Caco-2 (cell line): ENCODE results near the gene IFI30. TPM values are rescaled to one million over a fixed set of nuclear protein-coding genes. Genes with fewer than 3 reads are reported as not detected.
"Not testable (repeated sequence)": the region's sequence is repeated elsewhere in the genome, so short reads cannot be mapped to it uniquely, and the experiment has no call there.

ENCODE experiments used
- BruUV-seq: library from RNA; stranded (reverse); fragments of 400-500 nt; replicated peaks from 2 replicates; lab custom pipeline; 2021; lab: Mats Ljungman, UMichigan
- CTCF ChIA-PET: fragments of 300-600 bp; sonication (Branson Sonifier 250); formaldehyde crosslinking; loops from one replicate; lab custom pipeline; 2022; ENCODE audit warnings: antibody characterized with exemption; lab: Charles Lee
- POLR2A ChIA-PET: fragments of 300-600 bp; sonication (Branson Sonifier 250); formaldehyde crosslinking; loops from one replicate; lab custom pipeline; 2022; ENCODE audit warnings: antibody characterized with exemption; lab: Charles Lee
- DNase-seq, 2 experiments: peaks; one replicate each; pipeline versions ENCODE4 v3.0.0 to v3.0.0-alpha.2; 2020 to 2022
- H3K27me3 ChIP-seq: replicated peaks from 2 replicates; pipeline ENCODE4 v1.6.0; 2011; ENCODE audit warnings: low read length; ENCODE audit not compliant: control insufficient read depth, insufficient read depth
- H3K36me3 ChIP-seq: 2 replicates; pipeline ENCODE4 v1.5.1; 2011; ENCODE audit warnings: low read length; ENCODE audit not compliant: control insufficient read depth, insufficient read depth
- H3K4me1 ChIP-seq: fragments of 250-450 bp; sonication (Bioruptor Pico); 2 replicates; pipeline ENCODE4 v1.5.1; 2020; ENCODE audit warnings: mild to moderate bottlenecking
- H3K4me3 ChIP-seq: 2 replicates; pipeline ENCODE4 v1.5.1; 2011; ENCODE audit warnings: low read depth, mild to moderate bottlenecking, control low read depth, low read length
- H3K9me3 ChIP-seq: fragments of 250-450 bp; sonication (Bioruptor Pico); 2 replicates; pipeline ENCODE4 v1.5.1; 2020; ENCODE audit warnings: mild to moderate bottlenecking, moderate library complexity
- H3K27ac Mint-ChIP-seq: one replicate; pipeline ENCODE4 v1.8.0; 2022; ENCODE audit warnings: mixed read lengths; ENCODE audit not compliant: unreplicated experiment
- H3K27me3 Mint-ChIP-seq: one replicate; pipeline ENCODE4 v1.8.0; 2022; ENCODE audit warnings: mixed read lengths; ENCODE audit not compliant: insufficient read depth, unreplicated experiment
- H3K36me3 Mint-ChIP-seq: one replicate; pipeline ENCODE4 v1.8.0; 2022; ENCODE audit warnings: mild to moderate bottlenecking, mixed read lengths; ENCODE audit not compliant: insufficient read depth, unreplicated experiment
- H3K4me1 Mint-ChIP-seq: one replicate; pipeline ENCODE4 v1.8.0; 2022; ENCODE audit warnings: low read depth, mixed read lengths; ENCODE audit not compliant: unreplicated experiment
- H3K4me3 Mint-ChIP-seq: one replicate; pipeline ENCODE4 v1.8.0; 2022; ENCODE audit warnings: mild to moderate bottlenecking, moderate library complexity, mixed read lengths; ENCODE audit not compliant: unreplicated experiment
- H3K9me3 Mint-ChIP-seq: one replicate; pipeline ENCODE4 v1.8.0; 2022; ENCODE audit warnings: mixed read lengths; ENCODE audit not compliant: unreplicated experiment
- CTCF ChIP-seq, 2 experiments: fragments of 200-600 bp in 1 of 2; IDR thresholded peaks; 1 replicate in 1 of 2; 2 replicates in 1 of 2; pipeline versions ENCODE4 v1.5.1 to v1.8.0; 2011 to 2022; ENCODE audit warnings: antibody characterized with exemption in 1 of 2, control low read depth in 1 of 2, inconsistent platforms in 1 of 2, low read depth in 1 of 2, low read length in 1 of 2, mild to moderate bottlenecking in 1 of 2, moderate library complexity in 1 of 2; ENCODE audit not compliant: insufficient read depth in 1 of 2, severe bottlenecking in 1 of 2, unreplicated experiment in 1 of 2
- intact Hi-C: fragments of 100-400 bp; cut with micrococcal nuclease; formaldehyde crosslinking; loops from one replicate; pipeline ENCODE4 v1.10.0; 2022; ENCODE audit not compliant: unreplicated experiment
- total RNA-seq: library from RNA; stranded (reverse); gene quantifications from 2 replicates; pipeline ENCODE4 v1.2.3, GENCODE V29; 2022

The IFI30 gene
- total RNA-seq, 1 experiment from 2014 or later, result 39.6 TPM

GRCh38 chr19:18206018-18206417 is 32.4 kb downstream of the IFI30 start:
- Mint-ChIP-seq H3K27me3 (no peaks in the 10 kb centered on the region), H3K9me3 (no peaks in the 10 kb centered on the region), H3K36me3 (peaks cover 10% of the 10 kb centered on the region), H3K4me1 (no peaks in the 10 kb centered on the region), H3K4me3 (no peak overlapping the region), H3K27ac (no peak overlapping the region)
- ChIA-PET POLR2A (interaction anchor here (1.0 kb wide), 1 partner anchor 122 kb away, joined by 3 read pairs; no protein-coding TSS in a partner anchor), CTCF (interaction anchor here (1.2 to 1.8 kb wide), 2 partner anchors 18 to 46 kb away, joined by 4 to 5 read pairs; no protein-coding TSS in a partner anchor)
- no TSS peak for BruUV-seq
- Histone ChIP-seq H3K4me1 (peaks cover 5% of the 10 kb centered on the region; the same call in 1 of the 2 replicates), H3K9me3 (no peaks in the 10 kb centered on the region), H3K4me3 (no peak overlapping the region; the same call in 1 of the 2 replicates), H3K36me3 (no peaks in the 10 kb centered on the region), H3K27me3 (no peaks in the 10 kb centered on the region; the same call in 1 of the 2 replicates)
- intact Hi-C loops, result no loop called here
- no peak for TF ChIP-seq CTCF (IDR thresholded peaks at IDR 0.05; ENCODE audit: insufficient read depth in 1 of 2, low read depth in 1 of 2, low read length in 1 of 2, severe bottlenecking in 1 of 2, unreplicated experiment in 1 of 2)
- DNase-seq, result no peak

- no peak overlapping the region for H3K4me3 ChIP-seq
- peaks cover 10% of the 10 kb centered on the region for H3K36me3 Mint-ChIP-seq
- no peak overlapping the region for H3K27ac Mint-ChIP-seq
Observed at GRCh38 chr19:18208098-18208951, 34.7 kb downstream of the IFI30 start.

GRCh38 chr19:18209912-18210311 is 36.3 kb downstream of the IFI30 start:
- H3K4me1 Mint-ChIP-seq, H3K27ac Mint-ChIP-seq, H3K27me3 Mint-ChIP-seq, H3K4me1 ChIP-seq, BruUV-seq, H3K27me3 ChIP-seq, H3K36me3 Mint-ChIP-seq, intact Hi-C loops, H3K4me3 Mint-ChIP-seq, DNase-seq, H3K9me3 ChIP-seq, H3K9me3 Mint-ChIP-seq, H3K4me3 ChIP-seq, H3K36me3 ChIP-seq: not testable (repeated sequence)
- POLR2A ChIA-PET, result interaction anchor here (1.1 kb wide), 1 partner anchor 17 kb away, joined by 3 read pairs; the partner anchor contains the start of gene MPV17L2
- CTCF ChIA-PET, result interaction anchor here (1.1 to 1.3 kb wide), 2 partner anchors 10 to 42 kb away, joined by 5 to 10 read pairs; no protein-coding TSS in a partner anchor

More at GRCh38 chr19:18208098-18208951, 34.7 kb downstream of the IFI30 start:
- Mint-ChIP-seq H3K4me1 (no peaks in the 10 kb centered on the region), H3K4me3 (no peak overlapping the region), H3K27me3 (no peaks in the 10 kb centered on the region), H3K9me3 (no peaks in the 10 kb centered on the region)
- peak in 1 of 2 experiments; percentile 57 for DNase-seq
- Histone ChIP-seq H3K36me3 (no peaks in the 10 kb centered on the region), H3K27me3 (no peaks in the 10 kb centered on the region; the same call in 1 of the 2 replicates), H3K9me3 (no peaks in the 10 kb centered on the region), H3K4me1 (peaks cover 5% of the 10 kb centered on the region; the same call in 1 of the 2 replicates)
- BruUV-seq, result no TSS peak
- CTCF ChIA-PET, result interaction anchor here (0.6 to 1.3 kb wide), 17 partner anchors 11 to 270 kb away, joined by 3 to 33 read pairs (median 5); partner anchors contain the start of genes JUND, MPV17L2, PIK3R2 and SSBP4
- POLR2A ChIA-PET, result interaction anchor here (0.5 to 1.0 kb wide), 3 partner anchors 16 to 99 kb away, joined by 3 to 9 read pairs (median 3); no protein-coding TSS in a partner anchor
- TF ChIP-seq CTCF (IDR thresholded peaks at IDR 0.05; ENCODE audit: insufficient read depth in 1 of 2, low read depth in 1 of 2, low read length in 1 of 2, severe bottlenecking in 1 of 2, unreplicated experiment in 1 of 2), result peak; percentile 68 to 72
- intact Hi-C loops, result loop anchor here (1.0 kb wide), 1 partner anchor 43 kb away; no protein-coding TSS in a partner anchor
